HepG2 (cell line): Measurements from ENCODE around the gene RARS1. TPM values are rescaled to one million over a fixed set of nuclear protein-coding genes. Genes with fewer than 3 reads are reported as not detected.

Experiments used
- ATAC-seq: fragments of 200-7000 bp; cut with Tn5 transposase; 3 replicates; pipeline ENCODE4 v1.9.1; 2020; ENCODE audit warnings: mild to moderate bottlenecking, moderate library complexity
- BruUV-seq: library from RNA; stranded (reverse); fragments of 400-500 nt; replicated peaks from 2 replicates; lab custom pipeline; 2021; lab: Mats Ljungman, UMichigan
- CTCF ChIA-PET: fragments of 300-600 bp; formaldehyde crosslinking; extraction: SDS; loops from one replicate; lab custom pipeline; 2021; ENCODE audit warnings: low total read pairs, inconsistent platforms, low intra/inter-chr PET ratio; lab: Yijun Ruan, JAX
- POLR2A ChIA-PET: fragments of 350-600 bp; sonication (Branson Sonifier 250); formaldehyde crosslinking; loops from one replicate; lab custom pipeline; 2020; ENCODE audit warnings: antibody characterized with exemption, inconsistent platforms; lab: Yijun Ruan, JAX
- DNase-seq: peaks from one replicate; pipeline ENCODE4 v3.0.0-alpha.2; 2015; ENCODE audit warnings: low spot score
- FAIRE-seq: peaks from 3 replicates; lab custom pipeline; 2011; peaks lifted over from hg19 to GRCh38; lab: Jason Lieb, UNC
- H2AFZ ChIP-seq: one replicate; pipeline ENCODE4 v1.6.1; 2011; ENCODE audit warnings: low read length, inconsistent platforms
- H3K27ac ChIP-seq: fragments of 300-600 bp; 3 replicates; pipeline ENCODE4 v1.8.0; 2011; ENCODE audit warnings: mixed run types, mild to moderate bottlenecking, mixed read lengths, low read length, inconsistent platforms; ENCODE audit not compliant: insufficient read depth; ENCODE audit errors: extremely low read length
- H3K27me3 ChIP-seq, 2 experiments: fragments of 200-600 bp in 1 of 2; 2 replicates in 1 of 2; 3 replicates in 1 of 2; pipeline versions ENCODE4 v1.6.0 to v1.8.0; 2011; ENCODE audit warnings: low read length in 2 of 2, mild to moderate bottlenecking in 2 of 2, moderate library complexity in 2 of 2, inconsistent platforms in 1 of 2; ENCODE audit not compliant: insufficient read depth in 2 of 2, control insufficient read depth in 1 of 2
- H3K36me3 ChIP-seq, 2 experiments: fragments of 200-600 bp in 1 of 2; replicated peaks in 1 of 2; 2 replicates in 1 of 2; 3 replicates in 1 of 2; pipeline versions ENCODE4 v1.5.1 to v1.8.0; 2011; ENCODE audit warnings: low read length in 2 of 2, inconsistent platforms in 1 of 2; ENCODE audit not compliant: insufficient read depth in 2 of 2, control insufficient read depth in 1 of 2
- H3K4me1 ChIP-seq: 2 replicates; pipeline ENCODE4 v1.5.1; 2012; ENCODE audit warnings: low read length, inconsistent platforms; ENCODE audit not compliant: insufficient read depth
- H3K4me2 ChIP-seq: 2 replicates; pipeline ENCODE4 v1.6.0; 2011; ENCODE audit warnings: low read depth, low read length, inconsistent platforms
- H3K4me3 ChIP-seq, 3 experiments: fragments of 200-600 bp in 1 of 3; sonication (generic), shearing (Covaris generic) in 1 of 3; replicated peaks in 1 of 3; 2 replicates each; pipeline ENCODE4 v1.5.1; 2011 to 2016; ENCODE audit warnings: low read length in 3 of 3, inconsistent platforms in 2 of 3, low read depth in 2 of 3, mild to moderate bottlenecking in 2 of 3, control low read depth in 1 of 3, mixed read lengths in 1 of 3; ENCODE audit not compliant: insufficient read depth in 1 of 3
- H3K79me2 ChIP-seq: one replicate; pipeline ENCODE4 v1.6.1; 2011; ENCODE audit warnings: low read length, inconsistent platforms; ENCODE audit not compliant: insufficient read depth
- H3K9ac ChIP-seq: 2 replicates; pipeline ENCODE4 v1.6.0; 2011; ENCODE audit warnings: mild to moderate bottlenecking, low read depth, low read length, inconsistent platforms; ENCODE audit not compliant: insufficient read depth
- H3K9me3 ChIP-seq: 2 replicates; pipeline ENCODE4 v1.5.1; 2012; ENCODE audit warnings: mild to moderate bottlenecking, low read length
- H4K20me1 ChIP-seq: 2 replicates; pipeline ENCODE4 v1.6.0; 2011; ENCODE audit warnings: inconsistent platforms, mild to moderate bottlenecking, low read length, moderate library complexity; ENCODE audit not compliant: insufficient read depth
- ATAD3A ChIP-seq: sonication (generic); formaldehyde crosslinking; IDR thresholded peaks from 2 replicates; pipeline ENCODE4 v1.4.0; 2020; ENCODE audit warnings: missing genetic modification reagents
- EP300 ChIP-seq, 3 experiments: sonication (generic) in 1 of 3; formaldehyde crosslinking in 1 of 3; IDR thresholded peaks; 2 replicates each; pipeline versions ENCODE4 v1.5.1 to v1.6.1; 2011 to 2020; ENCODE audit warnings: low read depth in 2 of 3, low read length in 2 of 3, borderline replicate concordance in 1 of 3, improper control_type of control experiment in 1 of 3, mild to moderate bottlenecking in 1 of 3, missing genetic modification reagents in 1 of 3, moderate library complexity in 1 of 3
- KDM6A ChIP-seq: IDR thresholded peaks from 2 replicates; pipeline ENCODE4 v1.6.1; 2016; ENCODE audit warnings: low read depth
- KLF6 ChIP-seq: IDR thresholded peaks from 2 replicates; pipeline ENCODE4 v1.8.0; 2016; ENCODE audit warnings: missing biosample characterization, missing genetic modification reagents
- RERE ChIP-seq: IDR thresholded peaks from 2 replicates; pipeline ENCODE4 v1.6.1; 2016; ENCODE audit warnings: low read depth, missing genetic modification reagents, missing compliant biosample characterization
- STAT6 ChIP-seq: sonication (generic); formaldehyde crosslinking; IDR thresholded peaks from 2 replicates; pipeline ENCODE4 v1.4.0; 2020; ENCODE audit warnings: missing genetic modification reagents, mild to moderate bottlenecking, borderline replicate concordance
- ZNF30 ChIP-seq: sonication (generic); formaldehyde crosslinking; IDR thresholded peaks from 2 replicates; pipeline ENCODE4 v1.5.0; 2020; ENCODE audit warnings: mild to moderate bottlenecking, missing genetic modification reagents
- ZNF326 ChIP-seq: sonication (generic); formaldehyde crosslinking; IDR thresholded peaks from 2 replicates; pipeline ENCODE4 v1.4.0; 2020; ENCODE audit warnings: missing genetic modification reagents, borderline replicate concordance
- ZNF431 ChIP-seq: sonication (generic); formaldehyde crosslinking; IDR thresholded peaks from 2 replicates; pipeline ENCODE4 v1.9.0; 2022; ENCODE audit warnings: missing genetic modification reagents, low read depth, mild to moderate bottlenecking, borderline replicate concordance
- ZNF558 ChIP-seq: sonication (generic); formaldehyde crosslinking; IDR thresholded peaks from 2 replicates; pipeline ENCODE4 v1.9.0; 2022; ENCODE audit warnings: mild to moderate bottlenecking, missing genetic modification reagents, borderline replicate concordance
- WGBS: methylation state at CpG from one replicate; pipeline ENCODE4 v1.1.6; 2017; ENCODE audit warnings: low lambda C conversion rate; 5-methylcytosine and 5-hydroxymethylcytosine counted together
- in situ Hi-C: cut with HindIII; loops from 2 replicates; pipeline ENCODE4 v1.10.0; 2017; ENCODE audit warnings: low pct_unique_long_range_greater_than_20kb; ENCODE audit not compliant: extremely low pct_ligation_motif_present
- intact Hi-C: fragments of 100-400 bp; cut with micrococcal nuclease; formaldehyde crosslinking; loops from one replicate; pipeline ENCODE4 v1.10.0; 2022; ENCODE audit not compliant: unreplicated experiment
- polyA plus RNA-seq, 8 experiments: library from polyadenylated mRNA; depleted of rRNA in 3 of 8; stranded (reverse) in 7 of 8; unstranded in 1 of 8; fragments of >200 nt; fragmentation: Illumina TruSeq in 4 of 8; extraction: Trizol in 4 of 8; gene quantifications; 2 replicates each; pipeline versions ENCODE4 v1.2.1 to v1.2.3, GENCODE V29; 2011 to 2016; ENCODE audit warnings: low read depth in 4 of 8, missing spikeins in 1 of 8, mixed read lengths in 1 of 8; ENCODE audit not compliant: insufficient read depth in 1 of 8
- total RNA-seq, 5 experiments: library from RNA; depleted of rRNA; stranded (reverse); fragments of >200 nt; fragmentation: Illumina TruSeq; extraction: Trizol; gene quantifications; 2 replicates each; pipeline ENCODE4 v1.2.3, GENCODE V29; 2016; ENCODE audit warnings: low read depth in 1 of 5

RARS1 gene
- total and polyA plus RNA-seq, 2 of the 13 experiments (the other 11 are each of a cell fraction or from before 2014, with no cell fraction given): 54.6 to 170 TPM

GRCh38 chr5:168557389-168557788 lies 71.1 kb downstream of the RARS1 start:
- WGBS: 97% methylated on average over 2 of the region's 2 CpGs
- Histone ChIP-seq H3K4me2 (no peak overlapping the region), H3K4me1 (peaks cover 4% of the 10 kb centered on the region), H3K27me3 (no peaks in the 10 kb centered on the region), H3K36me3 (peaks cover 24 to 75% of the 10 kb centered on the region in 2 experiments), H3K4me3 (no peak overlapping the region), H3K9me3 (no peaks in the 10 kb centered on the region), H3K9ac (no peak overlapping the region), H4K20me1 (peaks cover 10% of the 10 kb centered on the region), H3K27ac (no peak overlapping the region), H3K79me2 (peaks cover 3% of the 10 kb centered on the region), H2AFZ (no peak overlapping the region)
- BruUV-seq: no TSS peak
- in situ Hi-C loops (no loop called here), intact Hi-C loops (no loop called here)
- FAIRE-seq: no peak
- no peak for DNase-seq
- CTCF ChIA-PET: no interaction called here
- ATAC-seq: no peak
- POLR2A ChIA-PET: no interaction called here
- no peak for TF ChIP-seq STAT6 (CRISPR knock-in tag)
- TF ChIP-seq KDM6A (CRISPR knock-in tag): no peak
- no peak for TF ChIP-seq ZNF431 (CRISPR knock-in tag)
- TF ChIP-seq KLF6 (CRISPR knock-in tag): no peak

- no peaks in the 10 kb centered on the region for H3K27me3 ChIP-seq
- peaks cover 17 to 78% of the 10 kb centered on the region in 2 experiments for H3K36me3 ChIP-seq
- WGBS: 87% methylated on average over 2 of the region's 2 CpGs
- peaks cover 29% of the 10 kb centered on the region for H3K4me1 ChIP-seq
- no TSS peak for BruUV-seq
- no peak overlapping the region for H2AFZ ChIP-seq
- DNase-seq (no peak), FAIRE-seq (no peak), ATAC-seq (no peak)
- in situ Hi-C loops: no loop called here
- POLR2A ChIA-PET: no interaction called here
- CTCF ChIA-PET: no interaction called here
- peaks cover 22% of the 10 kb centered on the region for H4K20me1 ChIP-seq
- peaks cover 16% of the 10 kb centered on the region for H3K79me2 ChIP-seq
- no peaks in the 10 kb centered on the region for H3K9me3 ChIP-seq
- H3K4me3 ChIP-seq: no peak overlapping the region
- no peak overlapping the region for H3K27ac ChIP-seq
- no peak overlapping the region for H3K9ac ChIP-seq
- no peak overlapping the region for H3K4me2 ChIP-seq
- intact Hi-C loops: no loop called here
- TF ChIP-seq ZNF30 (CRISPR knock-in tag) (no peak), ZNF558 (no peak), RERE (CRISPR knock-in tag) (no peak), ATAD3A (CRISPR knock-in tag) (no peak), ZNF326 (no peak), EP300 (IDR thresholded peaks at IDR 0.05; ENCODE audit: low read depth in 2 of 2, low read length in 2 of 2) (no peak), EP300 (CRISPR knock-in tag; IDR thresholded peaks at IDR 0.05; ENCODE audit: borderline replicate concordance) (no peak)
Observed at GRCh38 chr5:168562279-168562678, 76.0 kb downstream of the RARS1 start.
